DMS153 treated with DMSO at 0.1 percent for 48 hours (cell line): Measurements from ENCODE around the gene ZSCAN31.
"Not testable (repeated sequence)": the region's sequence is repeated elsewhere in the genome, so short reads cannot be mapped to it uniquely, and the experiment has no call there.

Source experiments
- DNase-seq: peaks from one replicate; lab custom pipeline; 2025; ENCODE audit not compliant: unreplicated experiment; lab: John Stamatoyannopoulos, UW

Gene ZSCAN31

GRCh38 chr6:28323813-28324424, 12.0 kb downstream of the ZSCAN31 start:
- DNase-seq: no peak

- DNase-seq: no peak
Measured at GRCh38 chr6:28322661-28323060, 13.3 kb downstream of the ZSCAN31 start.

- not testable (repeated sequence) for DNase-seq
Measured at GRCh38 chr6:28317866-28318265, 18.1 kb downstream of the ZSCAN31 start.

GRCh38 chr6:28315628-28316027, 20.3 kb downstream of the ZSCAN31 start:
- DNase-seq: no peak

GRCh38 chr6:28312939-28313338, 23.0 kb downstream of the ZSCAN31 start:
- no peak for DNase-seq

GRCh38 chr6:28311139-28311823, 24.7 kb downstream of the ZSCAN31 start:
- DNase-seq: no peak

GRCh38 chr6:28306363-28306762, 29.6 kb downstream of the ZSCAN31 start:
- DNase-seq: not testable (repeated sequence)

- DNase-seq: no peak
Measured at GRCh38 chr6:28303570-28303969, 32.4 kb downstream of the ZSCAN31 start.

- DNase-seq: no peak
Measured at GRCh38 chr6:28296520-28297060, 39.4 kb downstream of the ZSCAN31 start.

- no peak for DNase-seq
Measured at GRCh38 chr6:28295326-28295725, 40.6 kb downstream of the ZSCAN31 start.

GRCh38 chr6:28291573-28291972, 44.4 kb downstream of the ZSCAN31 start:
- no peak for DNase-seq

GRCh38 chr6:28282926-28283325, 53.0 kb downstream of the ZSCAN31 start:
- no peak for DNase-seq

GRCh38 chr6:28281288-28282064, 54.5 kb downstream of the ZSCAN31 start, which contains the start of gene PGBD1:
Gene PGBD1 (plus strand): TSS chr6:28281572. CDS start chr6:28283814, 2,242 bp downstream.
- DNase-seq: peak; percentile 63

- DNase-seq: no peak
Measured at GRCh38 chr6:28280595-28281287, 55.2 kb downstream of the ZSCAN31 start.

- no peak for DNase-seq
Measured at GRCh38 chr6:28277746-28278145, 58.2 kb downstream of the ZSCAN31 start.

GRCh38 chr6:28274888-28275287, 61.1 kb downstream of the ZSCAN31 start:
- no peak for DNase-seq
